Measurements from ENCODE around the gene CD48. TPM values are rescaled to one million over a fixed set of nuclear protein-coding genes. Genes with fewer than 3 reads are reported as not detected.

Gene CD48
- total and polyA plus RNA-seq, 2 of the 4 experiments (the other 2 are of a cell fraction), result not detected

DNA sequence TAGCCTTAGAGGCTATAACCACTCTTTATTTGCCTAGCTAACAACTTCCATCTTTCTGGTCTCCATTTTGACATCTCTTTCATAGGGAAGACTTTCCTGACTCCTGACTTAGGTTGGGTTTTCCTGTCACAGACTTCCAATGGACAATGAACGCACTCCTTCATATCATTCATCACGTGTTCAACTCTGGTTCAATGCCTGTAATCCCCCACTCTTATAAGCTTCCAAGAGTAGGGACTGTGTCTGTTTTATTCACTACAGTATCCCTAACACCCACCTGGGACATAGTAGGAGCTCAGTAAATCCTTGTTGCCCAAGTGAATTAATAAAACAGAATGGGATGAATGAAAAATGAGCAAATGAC is 69.4 kb downstream of the CD48 start:
- Histone ChIP-seq H3K79me1 (ENCODE audit: low read depth in 1 of 2, low read length in 2 of 2) (no peaks in the 10 kb centered on the region), H3K9ac (ENCODE audit: low read depth, low read length) (no peak overlapping the region), H4K91ac (ENCODE audit: insufficient read depth, low read depth, low read length) (no peak overlapping the region), H4K20me1 (ENCODE audit: insufficient read depth, low read length) (no peaks in the 10 kb centered on the region), H2BK120ac (ENCODE audit: low read depth, low read length) (no peak overlapping the region), H2BK5ac (ENCODE audit: low read depth, low read length, poor library complexity, severe bottlenecking) (no peak overlapping the region), H3K56ac (ENCODE audit: extremely low read depth, insufficient read depth, low read length) (no peak overlapping the region), H3K27ac (ENCODE audit: insufficient read depth, low read length) (no peak overlapping the region), H4K8ac (ENCODE audit: low read depth in 2 of 2, low read length in 2 of 2) (no peak overlapping the region), H2BK15ac (ENCODE audit: low read depth, low read length) (no peak overlapping the region), H3K4me1 (ENCODE audit: control insufficient read depth, insufficient read depth, low read length) (no peaks in the 10 kb centered on the region), H3K9me3 (ENCODE audit: control insufficient read depth, insufficient read depth, low read length) (no peaks in the 10 kb centered on the region), H4K5ac (ENCODE audit: low read depth, low read length) (no peak overlapping the region), H3K4me2 (ENCODE audit: low read depth, low read length) (no peak overlapping the region), H3K18ac (ENCODE audit: low read depth, low read length) (no peak overlapping the region), H2BK20ac (ENCODE audit: low read depth, low read length) (no peak overlapping the region), H3K9me1 (ENCODE audit: insufficient read depth, low read length) (no peaks in the 10 kb centered on the region), H3K14ac (replicated peaks; ENCODE audit: low read depth, low read length) (no peak overlapping the region), H3K4ac (ENCODE audit: low read depth, low read length) (no peak overlapping the region), H2AK5ac (ENCODE audit: low read depth, low read length) (no peak overlapping the region), H3K23ac (ENCODE audit: low read depth, low read length) (no peak overlapping the region), H3K36me3 (ENCODE audit: control insufficient read depth, insufficient read depth, low read length) (no peaks in the 10 kb centered on the region), H2AK9ac (replicated peaks; ENCODE audit: low read depth, low read length, poor library complexity) (no peak overlapping the region), H3K27me3 (ENCODE audit: control insufficient read depth, insufficient read depth, low read length) (no peaks in the 10 kb centered on the region; the same call in 1 of the 2 replicates), H2AFZ (replicated peaks; ENCODE audit: low read length, poor library complexity) (no peak overlapping the region), H3K4me3 (ENCODE audit: insufficient read depth, low read depth, low read length) (no peak overlapping the region)
- intact Hi-C loops (cut with micrococcal nuclease) (no loop called here), dilution Hi-C loops (cut with HindIII; ENCODE audit: low sequenced_read_pairs, unreplicated experiment) (no loop called here), in situ Hi-C loops (cut with MboI; ENCODE audit: low sequenced_read_pairs) (no loop called here)
- POLR2A ChIA-PET (ENCODE audit: unreplicated experiment), result no interaction called here
- ATAC-seq (ENCODE audit: low read depth) (no peak), DNase-seq (no peak)
- WGBS, 2 experiments (ENCODE audit: extremely low coverage in 2 of 2, insufficient read length in 1 of 2), result no CpG with 5 or more reads among the region's 2 CpGs
- CTCF ChIA-PET, result no interaction called here
- BruUV-seq (replicated peaks), result no TSS peak
- no peak for TF ChIP-seq RAD21 (IDR thresholded peaks at IDR 0.05; ENCODE audit: low read length)
- no peak for TF ChIP-seq MXI1 (IDR thresholded peaks at IDR 0.05; ENCODE audit: borderline replicate concordance, low read depth, low read length)
- TF ChIP-seq, protein P1, sequence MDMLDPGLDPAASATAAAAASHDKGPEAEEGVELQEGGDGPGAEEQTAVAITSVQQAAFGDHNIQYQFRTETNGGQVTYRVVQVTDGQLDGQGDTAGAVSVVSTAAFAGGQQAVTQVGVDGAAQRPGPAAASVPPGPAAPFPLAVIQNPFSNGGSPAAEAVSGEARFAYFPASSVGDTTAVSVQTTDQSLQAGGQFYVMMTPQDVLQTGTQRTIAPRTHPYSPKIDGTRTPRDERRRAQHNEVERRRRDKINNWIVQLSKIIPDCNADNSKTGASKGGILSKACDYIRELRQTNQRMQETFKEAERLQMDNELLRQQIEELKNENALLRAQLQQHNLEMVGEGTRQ (IDR thresholded peaks at IDR 0.05; ENCODE audit: low read depth, low read length), result no peak
- no peak for TF ChIP-seq POLR2A (IDR thresholded peaks at IDR 0.05; ENCODE audit: low read depth, low read length)
- TF ChIP-seq FOS (IDR thresholded peaks at IDR 0.05; ENCODE audit: low read depth, low read length), result no peak
- no peak for TF ChIP-seq MAZ (IDR thresholded peaks at IDR 0.05; ENCODE audit: borderline replicate concordance, low read depth, low read length)
- TF ChIP-seq RFX5 (IDR thresholded peaks at IDR 0.05; ENCODE audit: low read depth, low read length), result no peak
- TF ChIP-seq, protein P2, sequence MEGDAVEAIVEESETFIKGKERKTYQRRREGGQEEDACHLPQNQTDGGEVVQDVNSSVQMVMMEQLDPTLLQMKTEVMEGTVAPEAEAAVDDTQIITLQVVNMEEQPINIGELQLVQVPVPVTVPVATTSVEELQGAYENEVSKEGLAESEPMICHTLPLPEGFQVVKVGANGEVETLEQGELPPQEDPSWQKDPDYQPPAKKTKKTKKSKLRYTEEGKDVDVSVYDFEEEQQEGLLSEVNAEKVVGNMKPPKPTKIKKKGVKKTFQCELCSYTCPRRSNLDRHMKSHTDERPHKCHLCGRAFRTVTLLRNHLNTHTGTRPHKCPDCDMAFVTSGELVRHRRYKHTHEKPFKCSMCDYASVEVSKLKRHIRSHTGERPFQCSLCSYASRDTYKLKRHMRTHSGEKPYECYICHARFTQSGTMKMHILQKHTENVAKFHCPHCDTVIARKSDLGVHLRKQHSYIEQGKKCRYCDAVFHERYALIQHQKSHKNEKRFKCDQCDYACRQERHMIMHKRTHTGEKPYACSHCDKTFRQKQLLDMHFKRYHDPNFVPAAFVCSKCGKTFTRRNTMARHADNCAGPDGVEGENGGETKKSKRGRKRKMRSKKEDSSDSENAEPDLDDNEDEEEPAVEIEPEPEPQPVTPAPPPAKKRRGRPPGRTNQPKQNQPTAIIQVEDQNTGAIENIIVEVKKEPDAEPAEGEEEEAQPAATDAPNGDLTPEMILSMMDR (conservative IDR thresholded peaks at IDR 0.05; ENCODE audit: low read depth, low read length), result no peak
